ENCODE data around the gene SERTAD3. TPM values are rescaled to one million over a fixed set of nuclear protein-coding genes. Genes with fewer than 3 reads are reported as not detected.

Gene SERTAD3
- total and polyA plus RNA-seq, 10 of the 15 experiments (the other 5 are each of a cell fraction or from before 2014, with no cell fraction given), result 4.2 to 22.4 (median 13.7) TPM

GRCh38 chr19:40443131-40443999 lies 770 bp downstream of the SERTAD3 start (continued):
- no peak for TF ChIP-seq KDM1A (IDR thresholded peaks at IDR 0.05; ENCODE audit: borderline replicate concordance)
- no peak; the same call in 1 of the 2 replicates for TF ChIP-seq FOXM1 (IDR thresholded peaks at IDR 0.05; ENCODE audit: low read depth, low read length)
- TF ChIP-seq ESRRA (IDR thresholded peaks at IDR 0.05; ENCODE audit: low read length), result no peak
- TF ChIP-seq JUND (IDR thresholded peaks at IDR 0.05; ENCODE audit: low read depth, low read length), result no peak
- TF ChIP-seq CUX1 (IDR thresholded peaks at IDR 0.05; ENCODE audit: insufficient replicate concordance, low read depth, low read length), result no peak
- no peak for TF ChIP-seq ZNF592 (IDR thresholded peaks at IDR 0.05)
- TF ChIP-seq IRF4 (IDR thresholded peaks at IDR 0.05; ENCODE audit: low read depth, low read length), result no peak
- TF ChIP-seq ZBTB11 (CRISPR knock-in tag; IDR thresholded peaks at IDR 0.05), result no peak
- peak; percentile 87 for TF ChIP-seq POLR2A (IDR thresholded peaks at IDR 0.05; ENCODE audit: low read depth, low read length)
- peak; percentile 35; the same call in 1 of the 2 replicates for TF ChIP-seq POLR2AphosphoS2 (IDR thresholded peaks at IDR 0.05; ENCODE audit: low read depth, low read length)
- TF ChIP-seq SPI1 (IDR thresholded peaks at IDR 0.05; ENCODE audit: borderline replicate concordance, insufficient read depth, low read depth, low read length), result no peak
- TF ChIP-seq RUNX3 (IDR thresholded peaks at IDR 0.05; ENCODE audit: low read length), result no peak
- TF ChIP-seq GABPA (IDR thresholded peaks at IDR 0.05; ENCODE audit: low read depth), result no peak
- no peak for TF ChIP-seq NBN (IDR thresholded peaks at IDR 0.05)
- peak; percentile 91 for TF ChIP-seq CREM (IDR thresholded peaks at IDR 0.05; ENCODE audit: low read depth)
- TF ChIP-seq ZNF274 (IDR thresholded peaks at IDR 0.05; ENCODE audit: insufficient read depth, insufficient read length), result no peak
- no peak for TF ChIP-seq PAX8 (IDR thresholded peaks at IDR 0.05)

Data from GM12878 (cell line).